Measurements from ENCODE around the gene KRTAP5-7.
A peak's percentile ranks its signal among the peaks of the same experiment; 100 is the strongest.
"Not testable (repeated sequence)": the region's sequence is repeated elsewhere in the genome, so short reads cannot be mapped to it uniquely, and the experiment has no call there.

Gene KRTAP5-7

GRCh38 chr11:71534711-71535608, 7.9 kb downstream of the KRTAP5-7 start:
- not testable (repeated sequence) for DNase-seq (ENCODE audit: low read depth)

GRCh38 chr11:71535825-71536224, 8.8 kb downstream of the KRTAP5-7 start:
- no peak for DNase-seq (ENCODE audit: low read depth)

- no peak for DNase-seq (ENCODE audit: low read depth)
These were observed 10.5 kb downstream of the KRTAP5-7 start for GRCh38 chr11:71537537-71537936.

GRCh38 chr11:71537977-71538665, 11.1 kb downstream of the KRTAP5-7 start, which contains the start of gene KRTAP5-8:
Gene KRTAP5-8 (plus strand): TSS chr11:71538025. CDS start chr11:71538056, 31 bp downstream.
- not testable (repeated sequence) for DNase-seq (ENCODE audit: low read depth)

GRCh38 chr11:71538666-71538990, 11.6 kb downstream of the KRTAP5-7 start:
- no peak for DNase-seq (ENCODE audit: low read depth)

- DNase-seq (ENCODE audit: low read depth): no peak
These were observed 11.9 kb downstream of the KRTAP5-7 start for GRCh38 chr11:71539017-71539416.

GRCh38 chr11:71539971-71540370, 12.9 kb downstream of the KRTAP5-7 start:
- not testable (repeated sequence) for DNase-seq (ENCODE audit: low read depth)

GRCh38 chr11:71540521-71541304, 13.6 kb downstream of the KRTAP5-7 start:
- not testable (repeated sequence) for DNase-seq (ENCODE audit: low read depth)

- no peak for DNase-seq (ENCODE audit: low read depth)
These were observed 15.3 kb downstream of the KRTAP5-7 start for GRCh38 chr11:71542382-71542781.

GRCh38 chr11:71542879-71543777, 16.1 kb downstream of the KRTAP5-7 start:
- peak; percentile 4 for DNase-seq (ENCODE audit: low read depth)

GRCh38 chr11:71543866-71544265, 16.8 kb downstream of the KRTAP5-7 start:
- DNase-seq (ENCODE audit: low read depth): no peak

GRCh38 chr11:71544525-71545214, 17.6 kb downstream of the KRTAP5-7 start:
- no peak for DNase-seq (ENCODE audit: low read depth)

GRCh38 chr11:71545405-71545966, 18.4 kb downstream of the KRTAP5-7 start:
- no peak for DNase-seq (ENCODE audit: low read depth)

- no peak for DNase-seq (ENCODE audit: low read depth)
These were observed 21.1 kb downstream of the KRTAP5-7 start, which contains the start of gene KRTAP5-9 for GRCh38 chr11:71548120-71548519. Gene KRTAP5-9 (plus strand): TSS chr11:71548420. CDS start chr11:71548658, 238 bp downstream.

GRCh38 chr11:71548716-71549151, 21.7 kb downstream of the KRTAP5-7 start:
- no peak for DNase-seq (ENCODE audit: low read depth)

GRCh38 chr11:71551711-71552110, 24.6 kb downstream of the KRTAP5-7 start:
- no peak for DNase-seq (ENCODE audit: low read depth)

GRCh38 chr11:71554996-71555395, 27.9 kb downstream of the KRTAP5-7 start:
- no peak for DNase-seq (ENCODE audit: low read depth)

- no peak for DNase-seq (ENCODE audit: low read depth)
These were observed 28.4 kb downstream of the KRTAP5-7 start for GRCh38 chr11:71555508-71555907.

- no peak for DNase-seq (ENCODE audit: low read depth)
These were observed 29.0 kb downstream of the KRTAP5-7 start for GRCh38 chr11:71556018-71556417.

GRCh38 chr11:71557257-71557656, 30.2 kb downstream of the KRTAP5-7 start:
- DNase-seq (ENCODE audit: low read depth): no peak

Measured in ELR (cell line).